SK-N-MC (cell line): ENCODE measurements around the gene NFATC1.

Experiments used
- DNase-seq: peaks from one replicate; pipeline ENCODE4 v3.0.0-alpha.2; 2011; ENCODE audit warnings: low read depth, low spot score
- H3K27ac ChIP-seq: fragments of 200-600 bp; sonication (generic); 2 replicates; pipeline ENCODE4 v1.5.1; 2016; ENCODE audit warnings: mixed run types
- H3K36me3 ChIP-seq: fragments of 200-600 bp; sonication (generic); 2 replicates; pipeline ENCODE4 v1.6.1; 2017; ENCODE audit warnings: antibody characterized with exemption, low read length, mixed read lengths; ENCODE audit not compliant: insufficient read depth
- H3K4me3 ChIP-seq: fragments of 200-600 bp; sonication (generic); 2 replicates; pipeline ENCODE4 v1.5.1; 2016
- H3K9ac ChIP-seq: fragments of 200-600 bp; sonication (generic); 2 replicates; pipeline ENCODE4 v1.8.0; 2017; ENCODE audit warnings: mixed run types, mixed read lengths; ENCODE audit not compliant: insufficient read length
- H3K9me3 ChIP-seq: fragments of 200-600 bp; sonication (generic); 2 replicates; pipeline ENCODE4 v1.6.1; 2017; ENCODE audit warnings: low read depth, mild to moderate bottlenecking, antibody characterized with exemption, low read length, moderate library complexity, mixed read lengths
- EZH2 ChIP-seq: fragments of 200-600 bp; sonication (generic); IDR thresholded peaks from one replicate; pipeline ENCODE4 v1.6.1; 2017; ENCODE audit warnings: antibody characterized with exemption
- FOXP2 ChIP-seq: optimal IDR thresholded peaks from 2 replicates; pipeline ENCODE3; 2011; ENCODE audit warnings: mild to moderate bottlenecking, moderate library complexity; ENCODE audit not compliant: insufficient read depth; ENCODE audit errors: extremely low read length, control extremely low read depth
- POLR2AphosphoS5 ChIP-seq: IDR thresholded peaks from 2 replicates; pipeline ENCODE4 v1.6.1; 2012; ENCODE audit warnings: mild to moderate bottlenecking, low read depth, low read length, borderline replicate concordance

Gene NFATC1

GRCh38 chr18:79530821-79531220, 135.1 kb downstream of the NFATC1 start:
- no peak for DNase-seq
- no peak overlapping the region for H3K27ac ChIP-seq
- H3K4me3 ChIP-seq, result no peak overlapping the region
- TF ChIP-seq FOXP2 (no peak), POLR2AphosphoS5 (no peak), EZH2 (no peak)
- H3K9me3 ChIP-seq, result no peaks in the 10 kb centered on the region
- no peaks in the 10 kb centered on the region for H3K36me3 ChIP-seq
- no peak overlapping the region for H3K9ac ChIP-seq

DNA sequence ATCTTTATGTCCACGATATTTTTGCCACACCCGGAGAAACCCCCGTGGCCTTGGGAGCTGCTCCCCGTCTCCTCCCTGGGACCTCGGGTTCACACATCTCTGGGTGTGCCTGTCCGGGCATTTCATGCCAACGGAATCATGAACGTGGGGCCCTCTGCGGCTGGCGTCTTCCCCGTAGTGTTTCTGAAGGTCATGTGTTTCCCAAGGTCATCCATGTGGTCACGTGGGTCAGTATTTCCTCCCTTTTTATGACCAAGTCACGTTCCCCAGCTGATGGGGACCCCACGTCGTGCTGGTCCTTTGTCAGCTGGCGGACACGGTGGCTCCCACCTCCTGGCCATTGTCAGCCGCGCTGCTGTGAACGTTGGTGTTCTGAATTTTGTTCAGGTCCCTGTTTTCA, 135.7 kb downstream of the NFATC1 start:
- no peak for DNase-seq
- no peak overlapping the region for H3K9ac ChIP-seq
- no peak overlapping the region for H3K27ac ChIP-seq
- H3K36me3 ChIP-seq, result no peaks in the 10 kb centered on the region
- no peak overlapping the region for H3K4me3 ChIP-seq
- H3K9me3 ChIP-seq, result no peaks in the 10 kb centered on the region
- TF ChIP-seq EZH2 (no peak), FOXP2 (no peak)

DNA sequence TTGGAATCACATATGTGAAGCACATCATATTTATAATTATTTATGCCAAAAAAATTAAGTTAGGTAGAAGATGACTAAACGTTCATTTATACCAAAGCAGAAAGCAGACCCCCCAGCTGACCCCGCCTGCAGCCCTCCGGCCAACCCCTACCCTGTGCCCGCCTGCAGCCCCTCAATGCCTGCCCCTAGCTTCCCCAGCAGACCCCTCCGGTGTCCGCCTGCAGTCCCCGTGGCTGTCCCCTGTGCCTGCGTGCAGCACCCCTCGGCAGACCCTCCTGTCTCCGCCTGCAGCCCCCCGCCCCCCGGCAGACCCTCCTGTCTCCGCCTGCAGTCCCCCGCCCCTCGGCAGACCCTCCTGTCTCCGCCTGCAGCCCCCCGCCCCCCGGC, 136.2 kb downstream of the NFATC1 start:
- Histone ChIP-seq H3K4me3 (no peak overlapping the region), H3K9me3 (no peaks in the 10 kb centered on the region), H3K9ac (no peak overlapping the region), H3K27ac (no peak overlapping the region), H3K36me3 (no peaks in the 10 kb centered on the region)
- no peak for TF ChIP-seq FOXP2
- no peak for TF ChIP-seq POLR2AphosphoS5
- no peak for TF ChIP-seq EZH2
- no peak for DNase-seq

DNA sequence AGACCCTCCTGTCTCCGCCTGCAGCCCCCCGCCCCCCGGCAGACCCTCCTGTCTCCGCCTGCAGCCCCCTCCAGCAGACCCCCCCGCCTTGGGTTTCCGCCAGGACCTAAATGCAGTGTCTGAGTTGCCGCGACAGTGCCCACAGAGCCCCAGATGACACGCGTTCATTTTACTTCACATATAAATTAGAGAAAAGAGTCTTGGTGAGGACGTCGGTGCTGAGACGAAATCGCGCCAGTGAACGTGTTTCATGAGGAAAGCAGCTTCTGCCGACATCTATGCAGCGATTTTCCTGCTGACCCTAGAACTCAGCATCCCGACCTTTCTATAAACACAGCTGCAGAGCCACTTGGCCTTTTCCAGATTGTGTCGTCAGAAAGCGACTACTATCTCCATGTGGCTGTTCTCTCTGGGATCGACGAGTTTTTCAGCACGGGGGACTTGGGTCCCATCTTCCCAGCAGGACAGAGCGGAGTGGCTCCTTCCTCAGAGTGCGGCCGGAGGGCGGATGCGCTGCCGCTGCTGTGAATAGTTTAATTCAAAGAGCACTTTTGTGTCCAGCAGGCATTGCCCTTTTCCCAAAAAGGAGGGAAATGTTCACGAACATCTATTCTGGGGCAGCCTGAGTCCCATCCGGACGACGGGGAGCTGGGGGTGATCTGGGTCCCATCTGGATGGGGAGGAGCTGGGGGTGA, 136.7 kb downstream of the NFATC1 start:
- TF ChIP-seq FOXP2, result no peak
- no peak for TF ChIP-seq POLR2AphosphoS5
- no peak for TF ChIP-seq EZH2
- Histone ChIP-seq H3K9me3 (no peaks in the 10 kb centered on the region), H3K36me3 (no peaks in the 10 kb centered on the region), H3K9ac (no peak overlapping the region), H3K27ac (no peak overlapping the region), H3K4me3 (no peak overlapping the region)
- DNase-seq, result no peak

GRCh38 chr18:79533146-79533545, 137.4 kb downstream of the NFATC1 start:
- Histone ChIP-seq H3K9me3 (no peaks in the 10 kb centered on the region), H3K27ac (no peak overlapping the region), H3K9ac (no peak overlapping the region), H3K36me3 (no peaks in the 10 kb centered on the region), H3K4me3 (no peak overlapping the region)
- TF ChIP-seq POLR2AphosphoS5 (no peak), EZH2 (no peak), FOXP2 (no peak)
- DNase-seq, result no peak

- no peak for TF ChIP-seq POLR2AphosphoS5
- no peak for TF ChIP-seq FOXP2
- no peak for TF ChIP-seq EZH2
- Histone ChIP-seq H3K36me3 (no peaks in the 10 kb centered on the region), H3K27ac (no peak overlapping the region), H3K4me3 (no peak overlapping the region), H3K9ac (no peak overlapping the region), H3K9me3 (no peaks in the 10 kb centered on the region)
- DNase-seq, result no peak
These were observed 137.9 kb downstream of the NFATC1 start for GRCh38 chr18:79533591-79533990.

GRCh38 chr18:79534356-79534755, 138.6 kb downstream of the NFATC1 start:
- no peak for DNase-seq
- Histone ChIP-seq H3K27ac (no peak overlapping the region), H3K9me3 (no peaks in the 10 kb centered on the region), H3K4me3 (no peak overlapping the region), H3K36me3 (no peaks in the 10 kb centered on the region), H3K9ac (no peak overlapping the region)
- TF ChIP-seq EZH2 (no peak), FOXP2 (no peak), POLR2AphosphoS5 (no peak)

DNA sequence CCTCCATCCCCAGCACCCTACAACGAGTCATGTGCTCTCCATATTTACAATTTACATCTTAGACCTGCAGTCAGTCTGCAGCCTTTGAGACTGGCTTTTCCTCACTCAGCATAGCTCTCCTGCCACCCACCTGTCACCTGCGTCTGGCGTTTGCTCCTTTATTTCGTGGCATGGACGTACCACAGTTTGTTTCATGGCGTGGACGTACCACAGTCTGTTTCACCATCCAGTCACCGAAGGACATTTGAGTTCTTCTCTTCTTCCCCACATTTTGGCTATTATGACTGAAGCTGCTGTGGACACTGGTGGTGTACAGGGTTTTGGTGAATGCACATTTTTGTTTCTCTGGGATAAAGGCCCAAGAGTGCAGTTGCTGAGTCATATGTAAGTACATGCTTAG, 142.0 kb downstream of the NFATC1 start:
- DNase-seq, result no peak
- Histone ChIP-seq H3K36me3 (no peaks in the 10 kb centered on the region), H3K9ac (no peak overlapping the region), H3K27ac (no peak overlapping the region), H3K9me3 (no peaks in the 10 kb centered on the region), H3K4me3 (no peak overlapping the region)
- TF ChIP-seq FOXP2 (no peak), EZH2 (no peak), POLR2AphosphoS5 (no peak)

- no peak for TF ChIP-seq EZH2
- TF ChIP-seq POLR2AphosphoS5, result no peak
- no peak for TF ChIP-seq FOXP2
- DNase-seq, result no peak
- H3K9ac ChIP-seq, result no peak overlapping the region
- no peak overlapping the region for H3K27ac ChIP-seq
- no peaks in the 10 kb centered on the region for H3K36me3 ChIP-seq
- no peaks in the 10 kb centered on the region for H3K9me3 ChIP-seq
- H3K4me3 ChIP-seq, result no peak overlapping the region
These were observed 142.9 kb downstream of the NFATC1 start for GRCh38 chr18:79538635-79539034.
